GM06990 (cell line): ENCODE results near the gene FNBP1L.

Experiments used
- DNase-seq: peaks from one replicate; pipeline ENCODE4 v3.0.0-alpha.2; 2011; ENCODE audit not compliant: insufficient read length; ENCODE audit errors: extremely low read depth
- H3K27me3 ChIP-seq: replicated peaks from 2 replicates; pipeline ENCODE4 v1.6.0; 2011; ENCODE audit warnings: low read length; ENCODE audit not compliant: control insufficient read depth, insufficient read depth
- H3K36me3 ChIP-seq: 2 replicates; pipeline ENCODE4 v1.5.1; 2011; ENCODE audit warnings: low read length; ENCODE audit not compliant: control insufficient read depth, insufficient read depth
- H3K4me3 ChIP-seq: replicated peaks from 2 replicates; pipeline ENCODE4 v1.5.1; 2011; ENCODE audit warnings: low read depth, mild to moderate bottlenecking, control low read depth, low read length
- CTCF ChIP-seq: IDR thresholded peaks from 2 replicates; pipeline ENCODE4 v1.5.1; 2011; ENCODE audit warnings: low read length, control low read depth, mild to moderate bottlenecking, inconsistent platforms; ENCODE audit not compliant: insufficient read depth, poor library complexity, severe bottlenecking

Gene FNBP1L

GRCh38 chr1:93592551-93592949 is 144.6 kb downstream of the FNBP1L start:
- Histone ChIP-seq H3K27me3 (no peaks in the 10 kb centered on the region), H3K4me3 (no peak overlapping the region), H3K36me3 (no peaks in the 10 kb centered on the region; the same call in none of the 2 replicates)
- TF ChIP-seq CTCF = no peak
- no peak for DNase-seq

GRCh38 chr1:93593854-93594602 is 146.1 kb downstream of the FNBP1L start:
- no peak for DNase-seq
- Histone ChIP-seq H3K27me3 (no peaks in the 10 kb centered on the region), H3K36me3 (no peaks in the 10 kb centered on the region; the same call in none of the 2 replicates), H3K4me3 (no peak overlapping the region)
- TF ChIP-seq CTCF = no peak

GRCh38 chr1:93594603-93594880 is 146.6 kb downstream of the FNBP1L start:
- Histone ChIP-seq H3K4me3 (no peak overlapping the region), H3K27me3 (no peaks in the 10 kb centered on the region), H3K36me3 (no peaks in the 10 kb centered on the region; the same call in 1 of the 2 replicates)
- TF ChIP-seq CTCF = no peak
- no peak for DNase-seq

DNA sequence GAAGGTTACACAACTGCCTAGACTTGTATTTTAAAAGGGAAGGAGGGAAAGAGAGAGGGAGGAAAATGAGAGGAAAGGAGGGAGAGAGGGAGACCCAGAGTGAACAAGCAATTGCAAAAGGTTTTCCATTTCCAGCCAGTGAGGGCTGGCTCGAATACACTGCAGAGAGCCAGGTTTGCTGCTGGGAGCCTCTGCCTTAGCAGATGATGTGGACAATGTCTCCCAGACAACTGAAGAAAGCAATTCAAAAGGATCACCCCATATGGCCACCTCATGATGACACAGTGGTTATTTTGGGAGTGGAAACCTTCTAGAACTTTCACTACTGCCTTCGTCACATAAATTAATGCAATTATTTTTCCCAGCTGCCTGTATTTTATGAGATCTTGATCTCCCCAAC is 147.3 kb downstream of the FNBP1L start:
- TF ChIP-seq CTCF = no peak
- no peak for DNase-seq
- no peak overlapping the region for H3K4me3 ChIP-seq
- H3K27me3 ChIP-seq = no peaks in the 10 kb centered on the region
- no peaks in the 10 kb centered on the region; the same call in 1 of the 2 replicates for H3K36me3 ChIP-seq

DNA sequence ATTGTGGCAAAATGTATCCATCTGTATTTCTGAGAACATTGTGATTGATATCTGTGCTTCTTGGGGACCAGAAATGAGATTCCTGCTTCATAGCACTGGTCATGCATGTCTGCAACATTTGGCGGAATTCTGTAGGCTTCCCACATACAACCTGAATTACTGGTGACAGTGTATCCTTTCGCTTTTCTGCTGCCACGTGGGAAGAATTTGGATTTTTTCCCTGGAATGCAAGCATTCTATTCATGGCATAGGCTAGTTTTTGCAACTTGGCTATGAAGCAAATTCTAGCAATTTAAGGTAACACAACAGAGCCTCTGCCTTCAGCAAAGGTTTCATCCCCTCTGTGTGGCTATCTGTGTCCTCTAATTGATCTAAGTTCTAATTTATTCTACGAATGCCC is 147.8 kb downstream of the FNBP1L start:
- DNase-seq = no peak
- H3K36me3 ChIP-seq = no peaks in the 10 kb centered on the region; the same call in none of the 2 replicates
- no peak for TF ChIP-seq CTCF
- H3K27me3 ChIP-seq = no peaks in the 10 kb centered on the region
- H3K4me3 ChIP-seq = no peak overlapping the region

- DNase-seq = no peak
- no peak for TF ChIP-seq CTCF
- H3K4me3 ChIP-seq = no peak overlapping the region
- H3K27me3 ChIP-seq = no peaks in the 10 kb centered on the region
- no peaks in the 10 kb centered on the region; the same call in none of the 2 replicates for H3K36me3 ChIP-seq
Observed at GRCh38 chr1:93596329-93597089, 148.6 kb downstream of the FNBP1L start.
